GM18868 (cell line): ENCODE measurements around the gene EPG5.
"Not testable (repeated sequence)": the region's sequence is repeated elsewhere in the genome, so short reads cannot be mapped to it uniquely, and the experiment has no call there.

Source experiments
- ATAC-seq: cut with Tn5 transposase; IDR thresholded peaks from one replicate; pipeline ENCODE4 v1.9.1; 2021; ENCODE audit warnings: mild to moderate bottlenecking, moderate library complexity; ENCODE audit not compliant: unreplicated experiment

Gene EPG5

DNA sequence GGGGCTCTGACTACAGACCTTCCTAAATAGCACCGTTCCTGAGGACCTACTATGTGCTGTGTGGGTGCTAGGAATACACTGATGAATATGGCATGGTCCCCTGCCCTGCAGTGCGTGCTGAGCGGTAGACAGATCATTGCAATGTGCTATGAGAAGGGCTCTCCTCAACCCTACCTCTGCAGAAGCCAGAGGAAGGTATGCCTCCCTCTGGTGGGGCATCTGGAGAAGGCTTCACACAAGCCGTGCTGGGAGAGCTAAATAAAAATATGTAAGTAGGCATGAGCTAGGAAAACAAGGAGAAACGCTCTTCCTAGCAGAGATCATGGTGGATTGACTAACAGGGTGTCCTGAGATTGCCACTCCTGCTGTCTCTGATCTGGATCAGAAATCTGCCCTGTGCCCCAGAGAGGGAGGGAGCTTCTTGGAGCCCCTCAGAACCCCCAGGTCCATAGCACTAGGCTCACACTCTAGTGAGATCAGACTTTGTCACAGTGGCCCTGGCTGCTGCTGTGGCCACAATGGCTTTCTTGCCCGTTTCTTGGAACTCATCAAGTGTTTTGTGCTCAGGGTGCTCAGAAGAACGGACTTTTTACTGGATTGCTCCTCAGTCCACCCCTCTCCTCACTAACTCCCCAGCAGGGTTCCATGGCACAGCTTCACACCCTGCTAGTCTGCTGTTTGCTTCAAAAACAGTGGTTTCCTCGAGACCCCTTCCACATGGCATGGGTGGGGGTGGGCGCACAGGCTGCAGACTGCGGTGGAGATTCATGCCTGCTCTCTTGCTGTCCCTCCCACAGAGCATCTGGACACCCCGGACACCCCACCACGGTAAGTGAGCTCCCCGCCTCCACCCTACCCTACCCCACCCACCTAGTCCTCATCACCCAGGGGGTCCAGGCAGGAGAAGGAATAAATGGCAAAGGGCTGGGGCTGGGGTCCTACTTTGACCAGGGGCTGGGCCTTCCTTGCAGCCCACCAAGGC lies 127.4 kb downstream of the EPG5 start:
- ATAC-seq, result peak; percentile 67

- ATAC-seq, result no peak
Measured at GRCh38 chr18:45838302-45839070, 128.6 kb downstream of the EPG5 start.

- no peak for ATAC-seq
Measured at GRCh38 chr18:45837283-45838070, 129.7 kb downstream of the EPG5 start.

DNA sequence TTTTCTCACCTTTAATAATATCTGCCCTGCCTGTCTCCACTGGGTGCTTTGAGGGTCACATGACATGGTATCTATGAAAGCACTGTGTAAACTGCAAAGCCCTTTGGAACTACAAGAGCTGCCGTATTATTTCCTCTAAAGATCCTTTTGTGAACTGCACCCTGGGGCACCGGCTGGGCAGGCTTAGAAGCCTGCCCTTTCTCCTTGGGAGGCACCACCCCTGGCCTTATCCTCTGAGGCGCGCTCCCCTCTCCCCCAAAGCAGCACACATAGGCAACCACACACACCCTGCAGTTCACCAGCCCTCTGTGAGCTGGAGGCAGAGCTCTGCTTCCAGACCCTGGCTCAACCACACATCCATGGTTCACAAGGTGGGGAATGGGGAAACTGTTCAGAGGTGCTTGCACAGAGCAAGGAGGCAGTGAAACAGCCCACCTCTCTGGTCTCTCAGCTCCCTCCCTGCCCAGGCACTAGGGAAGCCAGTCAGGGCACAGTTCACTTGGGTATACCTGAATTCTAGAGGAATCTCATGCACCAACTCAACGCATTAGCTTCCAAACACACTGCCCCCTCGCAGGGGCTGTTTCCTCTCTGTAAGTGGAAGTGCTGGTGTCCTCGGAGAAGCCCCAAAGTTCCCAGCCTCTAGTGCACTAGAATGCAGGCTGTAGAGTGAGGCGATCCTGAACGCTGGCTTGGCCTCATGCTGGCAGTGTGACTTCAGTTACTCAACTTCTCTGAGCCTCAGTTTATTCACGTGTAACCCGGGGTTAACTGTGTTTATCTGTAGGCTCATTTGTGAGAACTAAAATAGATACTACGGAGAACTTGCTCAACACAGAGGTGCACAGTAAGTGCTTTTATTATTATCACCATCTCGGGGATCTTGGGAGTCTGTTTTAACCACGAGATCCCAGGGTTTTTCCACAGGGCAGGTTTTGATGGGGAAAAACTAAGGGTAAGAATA lies 130.6 kb downstream of the EPG5 start:
- ATAC-seq, result no peak

DNA sequence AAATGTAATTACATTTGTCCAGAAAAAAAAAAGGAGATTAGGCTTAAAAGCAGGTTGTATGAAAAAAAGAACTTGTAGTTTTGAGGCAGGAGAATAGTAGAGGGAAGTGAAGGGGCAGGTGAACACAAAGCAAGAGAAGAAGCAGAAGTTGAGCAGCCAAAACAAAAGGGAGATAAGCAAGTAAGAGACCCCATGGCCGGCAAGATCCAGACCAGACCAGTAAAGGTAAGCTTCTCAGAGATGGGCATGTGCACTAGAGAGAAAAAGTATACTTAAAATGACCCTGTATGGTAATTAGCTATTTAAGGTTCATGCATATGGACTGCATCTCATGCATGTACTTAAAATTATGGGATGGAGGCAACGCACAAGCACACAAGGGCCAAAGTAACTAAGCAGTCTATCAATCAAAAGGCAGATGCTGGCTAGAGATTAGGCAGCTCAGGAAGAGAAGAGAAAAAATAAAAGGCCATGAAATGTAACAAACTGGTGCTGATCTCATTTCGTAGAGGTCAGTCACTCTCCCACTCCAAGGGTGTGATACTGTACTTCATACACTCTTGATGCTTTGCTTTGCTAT lies 132.0 kb downstream of the EPG5 start:
- no peak for ATAC-seq

- no peak for ATAC-seq
Measured at GRCh38 chr18:45834306-45834705, 132.8 kb downstream of the EPG5 start.

DNA sequence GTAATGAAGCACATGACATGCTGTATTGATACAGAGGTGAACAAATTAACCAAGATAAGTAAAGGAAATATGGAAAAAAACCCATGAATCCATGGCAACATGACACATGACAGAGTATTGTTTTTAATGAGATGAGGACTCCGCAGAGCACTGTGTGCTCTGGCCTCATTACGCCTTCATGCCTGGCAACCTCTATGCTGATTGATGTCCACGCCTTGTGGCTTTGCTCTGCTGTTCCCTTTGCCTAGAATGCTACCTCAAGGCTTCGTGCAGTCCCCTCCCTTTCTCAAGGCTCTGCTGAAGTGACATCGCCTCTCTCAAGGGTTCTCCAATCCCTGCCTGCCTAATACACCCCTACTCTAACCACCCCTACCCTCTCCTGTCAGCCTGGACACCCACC lies 133.3 kb downstream of the EPG5 start:
- ATAC-seq, result no peak

DNA sequence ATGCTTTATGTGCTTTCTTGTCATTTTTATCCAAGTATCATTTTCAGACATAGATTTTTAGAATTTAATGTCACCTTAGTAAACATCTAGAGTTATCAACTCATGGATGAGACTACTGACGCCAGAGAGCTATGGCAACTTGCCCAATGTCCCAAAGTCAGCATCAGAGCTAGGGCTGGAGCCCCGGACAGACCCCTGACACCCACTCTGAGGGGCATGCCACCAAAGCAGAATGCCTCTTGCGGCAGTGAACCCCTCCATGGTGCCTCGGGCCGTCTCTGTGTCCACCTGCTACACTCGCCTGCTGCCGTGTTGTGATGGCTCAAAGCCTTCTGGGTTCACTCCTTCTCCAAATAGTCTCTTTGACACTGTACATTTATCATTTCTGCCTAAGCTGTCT lies 136.2 kb downstream of the EPG5 start:
- ATAC-seq, result no peak

GRCh38 chr18:45829855-45830254 lies 137.3 kb downstream of the EPG5 start:
- ATAC-seq, result no peak

DNA sequence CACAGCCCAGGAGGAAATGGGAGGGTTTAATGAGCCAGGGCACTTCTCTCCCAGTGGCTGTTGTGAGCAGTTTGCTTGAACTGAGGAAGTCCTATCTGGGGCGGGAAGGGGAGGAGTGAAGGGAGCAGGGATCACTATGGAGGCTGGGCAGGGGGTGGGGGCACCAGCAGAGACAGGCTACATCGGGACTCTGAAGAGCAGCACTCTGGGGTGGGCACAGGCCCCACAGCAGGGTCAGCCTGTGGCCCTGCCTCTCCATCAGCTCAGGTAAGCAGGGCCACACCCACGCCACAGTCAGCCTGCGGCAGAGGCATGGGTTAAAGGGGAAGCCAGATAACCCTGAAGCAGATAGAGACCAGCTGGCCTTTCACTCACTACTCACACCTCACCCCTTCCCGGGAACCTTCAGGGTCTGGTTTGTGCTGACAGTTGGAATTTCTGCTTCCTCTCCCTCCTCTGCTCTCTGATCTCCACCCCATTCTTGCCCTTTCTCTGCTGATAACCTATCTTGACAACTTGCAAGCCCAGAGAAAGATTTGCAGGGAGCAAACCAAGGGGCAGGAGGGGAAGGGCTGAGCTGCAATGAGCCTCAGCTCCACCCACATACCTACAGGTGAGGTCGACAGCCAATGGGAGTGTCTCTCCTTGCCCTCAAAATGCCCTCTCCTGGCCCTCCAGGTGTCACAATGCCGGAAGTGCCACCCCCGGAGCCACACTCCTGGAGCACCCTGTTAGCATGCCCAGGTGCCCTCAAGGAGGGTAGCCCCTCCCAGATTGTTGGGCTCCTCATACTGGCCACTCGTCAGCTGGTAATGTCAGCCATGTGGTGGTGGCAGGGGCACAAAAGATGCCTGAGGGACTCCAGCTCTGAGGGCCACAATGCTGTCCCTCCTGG lies 138.0 kb downstream of the EPG5 start:
- no peak for ATAC-seq

DNA sequence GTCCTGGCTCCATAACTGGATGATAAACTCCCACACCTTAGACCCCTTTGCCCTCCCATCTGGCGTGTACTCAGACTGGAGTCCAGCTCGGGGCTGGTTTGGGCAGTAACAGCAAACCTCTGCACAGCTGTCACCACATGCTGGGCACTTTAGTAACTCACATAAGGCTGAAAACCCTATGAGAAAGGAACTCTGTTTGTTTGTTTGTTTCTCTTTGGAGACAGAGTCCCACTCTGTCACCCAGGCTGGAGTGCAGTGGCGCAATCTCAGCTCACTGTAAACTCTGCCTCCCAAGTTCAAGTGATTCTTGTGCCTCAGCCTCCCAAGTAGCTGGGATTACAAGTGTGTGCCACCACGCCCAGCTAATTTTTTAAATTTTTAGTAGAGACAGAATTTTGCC lies 140.4 kb downstream of the EPG5 start:
- ATAC-seq, result not testable (repeated sequence)

DNA sequence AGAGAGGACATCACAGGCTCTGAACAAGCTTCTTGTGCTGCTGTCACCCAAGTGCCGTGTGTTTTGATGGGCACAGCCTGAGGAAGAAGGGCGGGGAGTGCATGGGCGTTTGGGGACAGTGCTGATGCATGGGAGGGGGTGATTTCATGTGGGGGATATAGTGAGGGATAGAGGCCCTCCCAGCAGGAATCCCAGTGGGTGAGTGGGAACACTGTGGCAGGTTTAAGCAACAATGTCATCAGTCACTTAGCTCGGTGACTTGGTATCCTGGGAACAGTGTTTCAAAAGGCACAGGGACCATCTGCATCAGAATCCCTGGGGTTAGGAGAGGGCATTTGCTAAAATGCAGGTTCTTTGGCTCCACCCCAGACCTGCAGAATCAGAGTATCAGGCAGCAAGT lies 141.0 kb downstream of the EPG5 start:
- no peak for ATAC-seq

DNA sequence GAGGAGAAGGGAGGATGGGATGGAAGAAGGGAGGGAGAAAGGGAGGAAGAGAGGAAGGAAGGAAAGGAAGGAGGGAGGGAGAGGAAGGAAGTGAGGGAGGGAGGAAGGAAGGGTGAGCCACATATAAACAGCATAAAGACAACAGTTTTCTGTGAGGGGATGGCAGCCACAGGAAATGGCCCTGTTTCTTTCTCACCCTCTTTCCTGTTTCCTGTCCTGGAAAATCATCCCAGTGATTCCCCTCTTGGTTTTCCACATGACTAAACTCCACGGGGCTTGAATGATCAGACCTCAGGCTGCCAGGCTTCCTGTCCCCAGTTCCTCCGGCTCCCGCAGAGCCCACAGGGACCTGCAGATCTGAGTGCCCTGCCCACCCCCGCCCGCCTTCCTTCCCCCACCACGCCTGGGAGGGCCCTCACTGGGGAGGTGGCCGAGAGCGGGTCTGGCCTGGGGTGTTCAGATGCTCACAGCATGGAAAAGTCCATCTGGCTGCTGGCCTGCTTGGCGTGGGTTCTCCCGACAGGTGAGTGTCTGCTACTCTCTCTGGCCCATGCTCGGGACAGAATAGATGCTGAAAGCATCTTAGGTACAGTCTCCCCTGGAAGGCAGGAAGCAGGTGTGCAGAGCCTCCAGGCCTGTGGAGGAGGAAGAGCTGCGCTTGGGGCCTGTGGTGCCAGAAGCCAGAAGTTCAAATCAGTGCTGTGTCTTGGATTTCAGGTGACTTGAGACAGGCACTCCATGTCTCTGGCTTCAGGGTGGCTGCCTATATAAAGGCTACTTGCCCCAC lies 141.7 kb downstream of the EPG5 start, which contains the start of gene SIGLEC15:
Gene SIGLEC15 (plus strand): TSS at position 418 of the 787 bp plus-strand sequence. CDS start 54 bp downstream, at position 472.
- no peak for ATAC-seq

GRCh38 chr18:45821711-45822110 lies 145.4 kb downstream of the EPG5 start:
- no peak for ATAC-seq

DNA sequence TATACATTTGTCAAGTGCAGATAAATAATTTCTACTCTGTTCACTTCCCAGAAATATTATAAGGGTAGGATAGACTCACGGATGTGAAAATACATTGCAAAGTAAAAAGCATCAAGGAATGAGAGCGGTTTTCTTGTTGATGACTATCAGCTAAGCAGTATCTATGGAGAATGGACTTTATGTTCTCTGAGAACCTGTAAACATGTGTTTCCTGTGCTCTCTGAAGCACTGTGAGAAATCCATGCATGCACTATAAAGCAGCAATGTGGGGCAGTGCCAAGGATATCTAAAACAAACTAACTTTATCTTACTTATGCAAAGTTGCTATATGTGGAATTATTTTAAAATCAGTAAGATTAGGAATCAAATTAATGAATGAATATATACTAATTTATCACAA lies 146.1 kb downstream of the EPG5 start:
- ATAC-seq, result no peak

DNA sequence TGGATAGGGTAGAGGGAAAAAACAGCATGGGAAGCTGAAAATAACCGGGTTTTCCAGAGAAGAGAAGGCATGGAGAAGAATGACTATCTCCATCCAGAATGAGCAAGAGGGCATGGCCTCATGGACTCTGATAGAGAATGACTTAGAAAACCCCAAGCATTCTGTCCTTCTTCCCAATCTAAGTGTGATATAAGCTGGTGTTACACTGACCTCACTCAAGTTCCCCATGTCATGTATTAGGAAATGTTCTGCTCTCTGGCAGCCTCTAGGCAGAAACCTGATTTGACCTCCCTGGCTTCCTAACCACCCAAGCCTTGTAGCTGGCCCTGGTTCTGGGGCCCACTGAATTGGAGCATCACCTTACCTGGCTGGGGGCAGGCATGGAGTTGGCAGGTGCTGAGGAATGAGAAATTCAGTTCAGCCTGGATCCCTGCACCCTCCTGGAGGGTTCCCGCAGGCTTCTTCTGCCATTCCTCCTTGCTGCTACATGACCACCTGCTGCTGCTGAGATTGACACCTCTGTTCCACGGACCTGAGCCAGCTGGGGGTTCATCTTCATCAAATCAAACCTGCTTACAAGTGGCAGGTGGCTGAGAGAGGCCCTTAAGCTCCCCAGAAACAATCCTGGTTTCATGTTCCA lies 146.9 kb downstream of the EPG5 start:
- no peak for ATAC-seq

GRCh38 chr18:45818765-45819164 lies 148.4 kb downstream of the EPG5 start:
- ATAC-seq, result not testable (repeated sequence)
